Neural crest cell (in vitro differentiated cells): Measurements from ENCODE around the gene MRGPRD. TPM values are rescaled to one million over a fixed set of nuclear protein-coding genes. Genes with fewer than 3 reads are reported as not detected.
A peak's percentile ranks its signal among the peaks of the same experiment; 100 is the strongest.

Source experiments
- DNase-seq: peaks from one replicate; pipeline ENCODE4 v3.0.0; 2021; ENCODE audit warnings: low read depth, mixed read lengths, low spot score
- H3K27ac Mint-ChIP-seq: one replicate; pipeline ENCODE4 v1.8.0; 2021; ENCODE audit warnings: mild to moderate bottlenecking, mixed read lengths; ENCODE audit not compliant: unreplicated experiment
- H3K27me3 Mint-ChIP-seq: 2 replicates; pipeline ENCODE4 v1.8.0; 2021; ENCODE audit warnings: low read depth, mild to moderate bottlenecking, mixed read lengths
- H3K36me3 Mint-ChIP-seq: 2 replicates; pipeline ENCODE4 v1.8.0; 2021; ENCODE audit warnings: low read depth, mild to moderate bottlenecking, mixed read lengths
- H3K4me1 Mint-ChIP-seq: 2 replicates; pipeline ENCODE4 v1.8.0; 2021; ENCODE audit warnings: mixed read lengths
- H3K4me3 Mint-ChIP-seq: one replicate; pipeline ENCODE4 v1.8.0; 2021; ENCODE audit warnings: mild to moderate bottlenecking, mixed read lengths
- H3K9me3 Mint-ChIP-seq: 2 replicates; pipeline ENCODE4 v1.8.0; 2021; ENCODE audit warnings: mixed read lengths
- total RNA-seq: library from RNA; stranded (reverse); gene quantifications from 2 replicates; pipeline ENCODE4 v1.2.1, GENCODE V29; 2021
- TF ChIP-seq, protein P1 (sequence below): fragments of 200-600 bp; sonication (generic); conservative IDR thresholded peaks from 2 replicates; pipeline ENCODE4 v1.5.0; 2021; ENCODE audit warnings: antibody characterized with exemption, mild to moderate bottlenecking

The MRGPRD gene
- total RNA-seq, 1 donor from 2014 or later, result not detected

DNA sequence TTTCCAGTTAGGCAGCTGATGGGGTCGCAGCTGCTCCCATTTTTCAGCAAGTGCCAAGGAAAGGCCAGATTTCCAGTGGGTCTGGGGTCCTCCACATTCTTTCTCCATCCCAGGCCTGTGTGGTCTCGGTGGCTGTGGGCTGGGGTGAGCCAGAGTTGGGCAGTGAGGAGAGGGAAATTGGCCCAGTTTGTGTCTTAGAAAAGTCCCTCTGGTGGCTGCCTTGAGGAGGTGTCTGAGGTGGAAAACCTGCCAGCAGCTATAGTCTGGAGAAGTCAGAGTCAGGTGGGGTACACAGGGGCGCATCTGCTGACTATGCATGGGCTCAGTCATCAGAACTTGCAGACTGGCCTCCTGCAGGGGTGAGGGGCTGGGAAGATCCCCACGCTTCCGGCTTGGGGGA is 30.5 kb downstream of the MRGPRD start:
- H3K9me3 Mint-ChIP-seq, result no peaks in the 10 kb centered on the region
- TF ChIP-seq, protein P1, sequence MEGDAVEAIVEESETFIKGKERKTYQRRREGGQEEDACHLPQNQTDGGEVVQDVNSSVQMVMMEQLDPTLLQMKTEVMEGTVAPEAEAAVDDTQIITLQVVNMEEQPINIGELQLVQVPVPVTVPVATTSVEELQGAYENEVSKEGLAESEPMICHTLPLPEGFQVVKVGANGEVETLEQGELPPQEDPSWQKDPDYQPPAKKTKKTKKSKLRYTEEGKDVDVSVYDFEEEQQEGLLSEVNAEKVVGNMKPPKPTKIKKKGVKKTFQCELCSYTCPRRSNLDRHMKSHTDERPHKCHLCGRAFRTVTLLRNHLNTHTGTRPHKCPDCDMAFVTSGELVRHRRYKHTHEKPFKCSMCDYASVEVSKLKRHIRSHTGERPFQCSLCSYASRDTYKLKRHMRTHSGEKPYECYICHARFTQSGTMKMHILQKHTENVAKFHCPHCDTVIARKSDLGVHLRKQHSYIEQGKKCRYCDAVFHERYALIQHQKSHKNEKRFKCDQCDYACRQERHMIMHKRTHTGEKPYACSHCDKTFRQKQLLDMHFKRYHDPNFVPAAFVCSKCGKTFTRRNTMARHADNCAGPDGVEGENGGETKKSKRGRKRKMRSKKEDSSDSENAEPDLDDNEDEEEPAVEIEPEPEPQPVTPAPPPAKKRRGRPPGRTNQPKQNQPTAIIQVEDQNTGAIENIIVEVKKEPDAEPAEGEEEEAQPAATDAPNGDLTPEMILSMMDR, result peak; percentile 53
- peak overlapping the region; percentile 65 for H3K4me3 Mint-ChIP-seq
- H3K36me3 Mint-ChIP-seq, result no peaks in the 10 kb centered on the region
- DNase-seq, result peak; percentile 16
- H3K4me1 Mint-ChIP-seq, result peaks cover 28% of the 10 kb centered on the region
- H3K27me3 Mint-ChIP-seq, result peaks cover 3% of the 10 kb centered on the region
- no peak overlapping the region for H3K27ac Mint-ChIP-seq

DNA sequence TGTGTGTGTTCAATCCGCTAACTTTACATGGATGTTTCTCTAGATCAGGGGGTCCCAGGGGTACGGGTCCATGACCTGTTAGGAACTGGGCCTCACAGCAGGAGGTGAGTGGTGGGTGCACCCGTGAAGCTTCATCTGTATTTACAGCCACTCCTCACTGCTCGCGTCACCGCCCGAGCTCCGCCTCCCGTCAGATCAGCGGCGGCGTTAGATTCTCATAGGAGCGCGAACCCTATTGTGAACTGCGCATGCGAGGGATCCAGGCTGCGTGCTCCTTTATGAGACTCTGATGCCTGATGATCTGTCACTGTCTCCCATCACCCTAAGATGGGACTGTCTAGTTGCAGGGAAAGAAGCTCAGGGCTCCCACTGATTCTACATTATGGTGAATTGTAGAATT is 31.9 kb downstream of the MRGPRD start:
- Mint-ChIP-seq H3K27me3 (peaks cover 3% of the 10 kb centered on the region), H3K27ac (no peak overlapping the region), H3K4me1 (peaks cover 26% of the 10 kb centered on the region), H3K9me3 (no peaks in the 10 kb centered on the region), H3K4me3 (no peak overlapping the region), H3K36me3 (no peaks in the 10 kb centered on the region)
- no peak for DNase-seq
- TF ChIP-seq, protein P1, result no peak

DNA sequence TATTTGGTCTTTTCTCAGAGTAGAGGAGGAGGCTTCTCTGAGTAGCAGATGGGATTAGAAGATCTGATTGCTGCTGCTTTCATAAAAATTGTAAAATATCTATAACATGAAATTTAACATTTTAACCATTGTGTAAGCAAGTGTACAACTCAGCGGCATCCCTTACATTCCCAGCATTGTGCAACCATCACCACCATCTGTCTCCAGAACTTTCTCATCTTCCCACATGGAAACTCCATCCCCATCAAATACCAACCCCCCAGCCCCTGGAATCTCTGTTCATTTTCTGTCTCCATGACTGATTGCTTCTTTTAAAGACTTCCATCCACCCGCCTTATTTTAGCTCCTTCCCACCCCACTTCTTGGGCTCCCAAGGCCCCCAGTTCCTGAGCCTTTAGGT is 32.3 kb downstream of the MRGPRD start:
- Mint-ChIP-seq H3K4me3 (no peak overlapping the region), H3K27me3 (peaks cover 3% of the 10 kb centered on the region), H3K9me3 (no peaks in the 10 kb centered on the region), H3K27ac (no peak overlapping the region), H3K4me1 (peaks cover 26% of the 10 kb centered on the region), H3K36me3 (no peaks in the 10 kb centered on the region)
- no peak for DNase-seq
- TF ChIP-seq, protein P1, result no peak

DNA sequence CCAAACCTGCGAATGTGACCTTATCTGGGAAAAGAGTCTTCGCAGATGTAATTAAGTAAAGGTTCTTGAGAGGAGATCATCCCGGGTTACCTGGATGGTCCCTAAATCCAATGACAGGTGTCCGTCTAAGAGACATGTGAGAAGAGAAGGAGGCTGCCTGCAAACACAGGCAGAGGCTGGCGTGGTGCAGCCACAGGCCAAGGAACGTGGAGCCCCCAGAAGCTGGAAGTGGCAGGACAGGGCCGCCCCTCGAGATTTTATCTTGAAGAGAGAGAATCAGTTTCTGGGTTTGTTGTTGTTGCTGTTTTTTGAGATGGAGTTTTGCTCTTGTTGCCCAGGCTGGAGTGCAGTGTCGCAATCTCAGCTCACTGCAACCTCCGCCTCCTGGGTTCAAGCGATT is 33.6 kb downstream of the MRGPRD start:
- H3K4me1 Mint-ChIP-seq, result peaks cover 26% of the 10 kb centered on the region
- H3K36me3 Mint-ChIP-seq, result no peaks in the 10 kb centered on the region
- no peaks in the 10 kb centered on the region for H3K9me3 Mint-ChIP-seq
- no peak overlapping the region for H3K27ac Mint-ChIP-seq
- no peak for DNase-seq
- H3K27me3 Mint-ChIP-seq, result peaks cover 3% of the 10 kb centered on the region
- H3K4me3 Mint-ChIP-seq, result no peak overlapping the region
- TF ChIP-seq, protein P1, result no peak

DNA sequence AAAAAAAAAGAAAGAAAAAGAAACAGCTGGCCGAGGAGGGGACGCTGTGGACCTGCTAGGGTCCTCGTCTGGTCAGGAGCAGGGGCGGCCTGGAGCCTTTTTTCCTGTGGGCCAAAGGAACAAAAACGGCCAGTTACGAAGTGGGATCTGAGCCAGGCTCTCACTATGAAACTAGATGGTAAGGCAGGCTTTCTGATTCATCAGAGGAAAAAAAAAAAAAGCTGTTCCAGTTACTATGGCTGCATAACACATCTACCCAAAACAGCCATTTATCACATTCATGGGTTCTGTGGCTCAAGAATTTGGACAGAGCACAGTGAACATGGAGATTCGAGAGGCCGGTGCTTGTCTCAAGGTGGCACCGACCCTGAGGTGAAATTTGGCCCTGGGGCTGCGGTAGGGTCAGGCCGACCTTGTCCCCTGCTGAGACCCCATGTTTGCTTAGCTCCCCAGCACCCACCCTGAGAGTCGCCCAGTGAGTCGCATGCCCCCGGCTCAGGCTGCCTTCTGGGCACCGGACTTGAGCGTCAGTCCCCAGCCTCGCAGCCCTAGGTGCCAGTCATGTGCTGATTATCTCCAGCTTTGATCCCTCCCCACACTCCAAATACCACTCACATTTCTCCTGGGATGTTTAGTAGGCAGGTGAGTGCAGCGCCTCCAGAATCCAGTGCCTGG is 34.2 kb downstream of the MRGPRD start:
- no peak overlapping the region for H3K4me3 Mint-ChIP-seq
- H3K36me3 Mint-ChIP-seq, result no peaks in the 10 kb centered on the region
- H3K27me3 Mint-ChIP-seq, result peaks cover 3% of the 10 kb centered on the region
- peaks cover 26% of the 10 kb centered on the region for H3K4me1 Mint-ChIP-seq
- TF ChIP-seq, protein P1, result no peak
- no peak for DNase-seq
- H3K27ac Mint-ChIP-seq, result no peak overlapping the region
- H3K9me3 Mint-ChIP-seq, result no peaks in the 10 kb centered on the region
